HepG2 (cell line): Measurements from ENCODE around the gene MEX3D. TPM values are rescaled to one million over a fixed set of nuclear protein-coding genes. Genes with fewer than 3 reads are reported as not detected.
A peak's percentile ranks its signal among the peaks of the same experiment; 100 is the strongest.

ENCODE experiments used
- ATF6 ChIP-seq: sonication (generic); formaldehyde crosslinking; conservative IDR thresholded peaks from 2 replicates; pipeline ENCODE4 v1.4.0; 2020; ENCODE audit warnings: missing genetic modification reagents
- BRF2 ChIP-seq: sonication (generic); formaldehyde crosslinking; IDR thresholded peaks from 2 replicates; pipeline ENCODE4 v1.8.1; 2022; ENCODE audit warnings: mild to moderate bottlenecking, missing genetic modification reagents
- E2F5 ChIP-seq: sonication (generic); formaldehyde crosslinking; conservative IDR thresholded peaks from 2 replicates; pipeline ENCODE4 v1.4.0; 2020; ENCODE audit warnings: missing genetic modification reagents
- FOSL2 ChIP-seq: sonication (generic); formaldehyde crosslinking; IDR thresholded peaks from 2 replicates; pipeline ENCODE4 v1.4.0; 2020; ENCODE audit warnings: missing genetic modification reagents
- FOXP1 ChIP-seq, 2 experiments: fragments of 450-650 bp in 1 of 2; IDR thresholded peaks; 2 replicates each; pipeline ENCODE4 v1.6.1; 2017 to 2018; ENCODE audit warnings: antibody characterized with exemption in 1 of 2
- IKZF5 ChIP-seq: IDR thresholded peaks from 2 replicates; pipeline ENCODE4 v1.6.1; 2018; ENCODE audit warnings: missing genetic modification reagents, mild to moderate bottlenecking, missing compliant biosample characterization
- NFIC ChIP-seq: IDR thresholded peaks from 2 replicates; pipeline ENCODE4 v1.6.1; 2012; ENCODE audit warnings: mild to moderate bottlenecking, low read length, inconsistent platforms
- NR1H2 ChIP-seq: sonication (generic); formaldehyde crosslinking; IDR thresholded peaks from 2 replicates; pipeline ENCODE4 v1.8.1; 2022; ENCODE audit warnings: low read depth, missing genetic modification reagents, borderline replicate concordance
- NRL ChIP-seq: sonication (generic); formaldehyde crosslinking; IDR thresholded peaks from 2 replicates; pipeline ENCODE4 v1.5.0; 2020; ENCODE audit warnings: missing genetic modification reagents, mild to moderate bottlenecking, moderate library complexity, borderline replicate concordance
- PAF1 ChIP-seq: IDR thresholded peaks from 2 replicates; pipeline ENCODE4 v1.6.1; 2016; ENCODE audit warnings: missing genetic modification reagents, missing compliant biosample characterization
- U2AF1 ChIP-seq: fragments of 200-400 bp; formaldehyde crosslinking; optimal IDR thresholded peaks from 2 replicates; pipeline ENCODE3; 2017; ENCODE audit warnings: mild to moderate bottlenecking, low read depth, low read length
- ZBTB14 ChIP-seq: sonication (generic); formaldehyde crosslinking; IDR thresholded peaks from 2 replicates; pipeline ENCODE4 v1.4.0; 2020; ENCODE audit warnings: missing genetic modification reagents
- ZBTB8A ChIP-seq: sonication (generic); formaldehyde crosslinking; IDR thresholded peaks from 2 replicates; pipeline ENCODE4 v1.4.0; 2020; ENCODE audit warnings: mild to moderate bottlenecking, low read depth, missing genetic modification reagents, borderline replicate concordance
- ZNF263 ChIP-seq: sonication (generic); formaldehyde crosslinking; IDR thresholded peaks from 2 replicates; pipeline ENCODE4 v1.4.0; 2020; ENCODE audit warnings: missing genetic modification reagents
- ZNF329 ChIP-seq: sonication (generic); formaldehyde crosslinking; IDR thresholded peaks from 2 replicates; pipeline ENCODE4 v1.9.0; 2021; ENCODE audit warnings: low read depth, mild to moderate bottlenecking, missing genetic modification reagents
- ZNF333 ChIP-seq: sonication (generic); formaldehyde crosslinking; IDR thresholded peaks from 2 replicates; pipeline ENCODE4 v1.4.0; 2020; ENCODE audit warnings: mild to moderate bottlenecking, missing genetic modification reagents, borderline replicate concordance
- ZNF691 ChIP-seq: sonication (generic); formaldehyde crosslinking; IDR thresholded peaks from 2 replicates; pipeline ENCODE4 v1.4.0; 2020; ENCODE audit warnings: missing genetic modification reagents, low read depth, mild to moderate bottlenecking, borderline replicate concordance
- ZNF749 ChIP-seq: sonication (generic); formaldehyde crosslinking; IDR thresholded peaks from 2 replicates; pipeline ENCODE4 v1.8.0; 2022; ENCODE audit warnings: mild to moderate bottlenecking, missing genetic modification reagents, moderate library complexity, borderline replicate concordance
- ZNF878 ChIP-seq: sonication (generic); formaldehyde crosslinking; IDR thresholded peaks from 2 replicates; pipeline ENCODE4 v1.8.1; 2023; ENCODE audit warnings: mild to moderate bottlenecking, missing genetic modification reagents, moderate library complexity
- polyA plus RNA-seq, 8 experiments: library from polyadenylated mRNA; depleted of rRNA in 3 of 8; stranded (reverse) in 7 of 8; unstranded in 1 of 8; fragments of >200 nt; fragmentation: Illumina TruSeq in 4 of 8; extraction: Trizol in 4 of 8; gene quantifications; 2 replicates each; pipeline versions ENCODE4 v1.2.1 to v1.2.3, GENCODE V29; 2011 to 2016; ENCODE audit warnings: low read depth in 4 of 8, missing spikeins in 1 of 8, mixed read lengths in 1 of 8; ENCODE audit not compliant: insufficient read depth in 1 of 8
- total RNA-seq, 5 experiments: library from RNA; depleted of rRNA; stranded (reverse); fragments of >200 nt; fragmentation: Illumina TruSeq; extraction: Trizol; gene quantifications; 2 replicates each; pipeline ENCODE4 v1.2.3, GENCODE V29; 2016; ENCODE audit warnings: low read depth in 1 of 5

MEX3D gene
- total and polyA plus RNA-seq, 2 of the 13 experiments (the other 11 are each of a cell fraction or from before 2014, with no cell fraction given), result 3.6 to 17.1 TPM

- TF ChIP-seq IKZF5, result no peak
- TF ChIP-seq ATF6 (CRISPR knock-in tag), result no peak
- no peak for TF ChIP-seq PAF1 (CRISPR knock-in tag)
- no peak for TF ChIP-seq NRL (CRISPR knock-in tag)
- TF ChIP-seq FOSL2 (CRISPR knock-in tag), result no peak
- peak; percentile 38; the same call in 1 of the 2 replicates for TF ChIP-seq ZBTB14 (CRISPR knock-in tag)
- TF ChIP-seq ZNF263 (CRISPR knock-in tag), result peak; percentile 59; the same call in 1 of the 2 replicates
- 0 out of 2 replicates have a peak, but pooled peaks have one; percentile 41 for TF ChIP-seq E2F5 (CRISPR knock-in tag)
- TF ChIP-seq ZNF333, result no peak
- no peak for TF ChIP-seq NFIC
- no peak for TF ChIP-seq ZBTB8A
- no peak for TF ChIP-seq NR1H2
- peak; percentile 84; the same call in 1 of the 2 replicates for TF ChIP-seq ZNF749 (CRISPR knock-in tag)
- TF ChIP-seq BRF2 (CRISPR knock-in tag), result no peak
- TF ChIP-seq FOXP1 (IDR thresholded peaks at IDR 0.05), result no peak
- TF ChIP-seq FOXP1 (CRISPR knock-in tag; IDR thresholded peaks at IDR 0.05), result no peak
- peak; percentile 53; the same call in 1 of the 2 replicates for TF ChIP-seq ZNF878 (CRISPR knock-in tag)
- TF ChIP-seq U2AF1, result no peak
- peak; percentile 49; the same call in 1 of the 2 replicates for TF ChIP-seq ZNF691
- TF ChIP-seq ZNF329, result 0 out of 2 replicates have a peak, but pooled peaks have one; percentile 60
These were observed at the start of gene MEX3D (continued) for GRCh38 chr19:1568320-1569019.
